Measurements from ENCODE around the gene KPNA1. TPM values are rescaled to one million over a fixed set of nuclear protein-coding genes. Genes with fewer than 3 reads are reported as not detected.

The KPNA1 gene
- total RNA-seq, 2 donors from 2014 or later: 47.4 to 60.4 TPM

DNA sequence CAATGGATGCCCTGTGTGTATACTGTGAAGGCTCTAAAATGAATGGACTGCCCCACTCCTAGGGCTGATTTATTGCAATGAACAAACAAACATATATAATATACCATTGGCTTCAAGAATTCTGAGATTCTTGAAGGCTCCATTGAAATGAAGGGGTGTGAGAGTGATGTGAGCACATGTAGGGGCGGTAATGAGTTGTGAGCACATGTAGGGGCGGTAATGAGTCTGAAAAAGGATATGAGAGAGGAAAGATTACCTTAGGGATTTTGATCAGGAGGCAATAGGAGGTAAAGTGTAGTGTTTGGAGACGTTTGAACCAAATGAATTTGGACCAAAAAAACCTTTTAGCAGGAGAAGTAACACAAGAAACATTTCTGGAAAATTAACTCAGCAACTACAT lies 127.0 kb downstream of the KPNA1 start:
- H3K4me1 ChIP-seq: no peaks in the 10 kb centered on the region
- H3K27ac ChIP-seq: no peak overlapping the region
- TF ChIP-seq, protein P1, sequence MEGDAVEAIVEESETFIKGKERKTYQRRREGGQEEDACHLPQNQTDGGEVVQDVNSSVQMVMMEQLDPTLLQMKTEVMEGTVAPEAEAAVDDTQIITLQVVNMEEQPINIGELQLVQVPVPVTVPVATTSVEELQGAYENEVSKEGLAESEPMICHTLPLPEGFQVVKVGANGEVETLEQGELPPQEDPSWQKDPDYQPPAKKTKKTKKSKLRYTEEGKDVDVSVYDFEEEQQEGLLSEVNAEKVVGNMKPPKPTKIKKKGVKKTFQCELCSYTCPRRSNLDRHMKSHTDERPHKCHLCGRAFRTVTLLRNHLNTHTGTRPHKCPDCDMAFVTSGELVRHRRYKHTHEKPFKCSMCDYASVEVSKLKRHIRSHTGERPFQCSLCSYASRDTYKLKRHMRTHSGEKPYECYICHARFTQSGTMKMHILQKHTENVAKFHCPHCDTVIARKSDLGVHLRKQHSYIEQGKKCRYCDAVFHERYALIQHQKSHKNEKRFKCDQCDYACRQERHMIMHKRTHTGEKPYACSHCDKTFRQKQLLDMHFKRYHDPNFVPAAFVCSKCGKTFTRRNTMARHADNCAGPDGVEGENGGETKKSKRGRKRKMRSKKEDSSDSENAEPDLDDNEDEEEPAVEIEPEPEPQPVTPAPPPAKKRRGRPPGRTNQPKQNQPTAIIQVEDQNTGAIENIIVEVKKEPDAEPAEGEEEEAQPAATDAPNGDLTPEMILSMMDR (IDR thresholded peaks at IDR 0.05): no peak
- H3K9ac ChIP-seq (ENCODE audit: low read depth in 2 of 2, low read length in 2 of 2): no peak overlapping the region
- DNase-seq: no peak
- no peaks in the 10 kb centered on the region for H3K27me3 ChIP-seq
- H3K36me3 ChIP-seq: no peaks in the 10 kb centered on the region
- no peaks in the 10 kb centered on the region for H3K9me3 ChIP-seq
- H3K4me3 ChIP-seq: no peak overlapping the region
- intact Hi-C loops (cut with DNase I): no loop called here

DNA sequence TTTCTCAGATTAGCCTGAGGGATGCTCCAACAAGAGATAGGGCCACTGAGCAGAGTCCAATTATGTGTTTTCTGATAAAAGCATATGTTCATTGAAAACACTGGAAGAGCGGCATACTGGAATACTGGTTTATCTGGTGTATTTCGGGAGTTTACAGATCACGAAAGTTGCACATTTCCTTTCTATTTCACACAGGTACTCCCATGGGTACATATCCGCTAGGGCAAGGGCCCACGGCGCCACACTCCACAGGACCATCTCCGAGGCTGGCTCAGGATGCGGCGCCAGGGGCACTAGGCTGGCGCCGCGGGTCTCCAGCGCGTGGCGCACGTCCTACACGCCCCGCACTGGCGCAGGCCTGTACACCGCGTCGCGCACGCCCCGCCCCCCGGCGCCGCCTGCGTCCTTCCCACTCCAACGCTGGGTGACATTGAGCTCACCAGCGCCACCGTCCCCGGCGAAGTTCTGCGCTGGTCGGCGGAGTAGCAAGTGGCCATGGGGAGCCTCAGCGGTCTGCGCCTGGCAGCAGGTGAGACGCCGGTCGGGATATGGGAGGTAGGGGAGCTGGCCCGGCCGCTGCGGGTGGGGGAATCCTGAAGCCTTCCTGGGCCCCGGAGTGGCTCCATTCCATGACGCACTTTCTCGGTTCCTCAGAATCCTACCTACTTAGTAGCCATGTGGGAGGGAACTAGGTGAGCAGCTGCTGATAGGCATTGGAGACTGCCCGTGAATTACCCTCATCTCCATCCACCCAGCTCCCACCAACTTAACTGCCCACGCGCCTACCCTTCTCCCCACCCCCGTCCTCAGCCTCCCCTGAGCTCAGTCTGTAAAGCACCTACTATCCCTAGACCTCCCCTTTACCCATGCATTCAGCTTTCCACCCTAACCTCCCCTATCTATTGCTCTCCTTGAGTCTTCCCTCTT lies 130.7 kb downstream of the KPNA1 start, which contains the start of gene FAM162A:
Gene FAM162A (plus strand): TSS at position 412 of the 927 bp plus-strand sequence. CDS start 84 bp downstream, at position 496.
- TF ChIP-seq, protein P1 (IDR thresholded peaks at IDR 0.05): no peak
- H3K9me3 ChIP-seq: no peaks in the 10 kb centered on the region
- H3K9ac ChIP-seq (ENCODE audit: low read depth in 2 of 2, low read length in 2 of 2): peak within 1 kb of the TSS; percentile 60 to 95
- H3K27ac ChIP-seq: peak within 1 kb of the TSS; percentile 72
- H3K27me3 ChIP-seq: no peaks in the 10 kb centered on the region
- intact Hi-C loops (cut with DNase I): no loop called here
- H3K4me3 ChIP-seq: peak within 1 kb of the TSS; percentile 61
- peak; percentile 98 for DNase-seq
- peaks cover 8% of the 10 kb centered on the region for H3K4me1 ChIP-seq
- no peaks in the 10 kb centered on the region for H3K36me3 ChIP-seq

- DNase-seq: peak; percentile 93
- Histone ChIP-seq H3K9me3 (no peaks in the 10 kb centered on the region), H3K27me3 (no peaks in the 10 kb centered on the region), H3K36me3 (no peaks in the 10 kb centered on the region), H3K9ac (ENCODE audit: low read depth in 2 of 2, low read length in 2 of 2) (peak within 1 kb of the TSS; percentile 60 to 95), H3K4me1 (peaks cover 8% of the 10 kb centered on the region), H3K4me3 (peak within 1 kb of the TSS; percentile 61), H3K27ac (peak within 1 kb of the TSS; percentile 72)
- intact Hi-C loops (cut with DNase I): no loop called here
- TF ChIP-seq, protein P1 (IDR thresholded peaks at IDR 0.05): no peak
Observed at GRCh38 chr3:122382888-122383666, 131.7 kb downstream of the KPNA1 start, which contains the start of gene MIX23. Gene MIX23 (minus strand): TSS chr3:122383231. CDS start chr3:122383224, 7 bp downstream.

GRCh38 chr3:122377975-122378374 lies 136.8 kb downstream of the KPNA1 start:
- H3K9ac ChIP-seq (ENCODE audit: low read depth in 2 of 2, low read length in 2 of 2): no peak overlapping the region
- H3K36me3 ChIP-seq: no peaks in the 10 kb centered on the region
- peaks cover 8% of the 10 kb centered on the region for H3K4me1 ChIP-seq
- no peak overlapping the region for H3K4me3 ChIP-seq
- H3K27ac ChIP-seq: no peak overlapping the region
- no peaks in the 10 kb centered on the region for H3K9me3 ChIP-seq
- TF ChIP-seq, protein P1 (IDR thresholded peaks at IDR 0.05): no peak
- no peaks in the 10 kb centered on the region for H3K27me3 ChIP-seq
- no peak for DNase-seq
- intact Hi-C loops (cut with DNase I): no loop called here

GRCh38 chr3:122374034-122374433 lies 140.7 kb downstream of the KPNA1 start:
- intact Hi-C loops (cut with DNase I): no loop called here
- DNase-seq: no peak
- H3K4me3 ChIP-seq: no peak overlapping the region
- H3K36me3 ChIP-seq: no peaks in the 10 kb centered on the region
- H3K4me1 ChIP-seq: no peaks in the 10 kb centered on the region
- H3K9me3 ChIP-seq: no peaks in the 10 kb centered on the region
- no peak overlapping the region for H3K9ac ChIP-seq (ENCODE audit: low read depth in 2 of 2, low read length in 2 of 2)
- H3K27ac ChIP-seq: no peak overlapping the region
- no peaks in the 10 kb centered on the region for H3K27me3 ChIP-seq
- TF ChIP-seq, protein P1 (IDR thresholded peaks at IDR 0.05): no peak
